Measurements from ENCODE around the gene CUBN.

Gene CUBN

DNA sequence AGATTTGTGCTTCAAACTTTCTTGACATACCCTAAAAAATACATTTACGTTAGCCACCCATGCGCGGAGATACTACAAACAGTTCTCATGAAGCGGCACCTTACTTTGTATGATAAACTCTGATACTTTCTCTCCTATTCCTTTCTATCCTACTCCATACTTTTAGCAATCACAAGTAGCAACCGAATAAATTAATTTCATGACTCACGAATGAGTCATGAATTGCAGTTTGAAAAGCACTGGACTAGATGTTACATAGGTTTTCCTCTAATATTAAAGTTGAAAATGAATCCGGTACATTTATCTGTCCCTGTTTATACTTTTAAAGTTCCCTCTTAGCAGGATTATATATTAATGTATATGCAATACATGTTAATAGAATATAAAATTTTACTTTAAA is 67.6 kb downstream of the CUBN start:
- no peak for TF ChIP-seq CTCF (conservative IDR thresholded peaks at IDR 0.05; ENCODE audit: low read depth, low read length)
- DNase-seq (ENCODE audit: low read depth), result peak; percentile 60
- H3K4me3 ChIP-seq (ENCODE audit: low read length), result no peak overlapping the region

GRCh38 chr10:17061418-17061817 is 68.2 kb downstream of the CUBN start:
- no peak for DNase-seq (ENCODE audit: low read depth)
- no peak overlapping the region for H3K4me3 ChIP-seq (ENCODE audit: low read length)
- TF ChIP-seq CTCF (conservative IDR thresholded peaks at IDR 0.05; ENCODE audit: low read depth, low read length), result no peak

DNA sequence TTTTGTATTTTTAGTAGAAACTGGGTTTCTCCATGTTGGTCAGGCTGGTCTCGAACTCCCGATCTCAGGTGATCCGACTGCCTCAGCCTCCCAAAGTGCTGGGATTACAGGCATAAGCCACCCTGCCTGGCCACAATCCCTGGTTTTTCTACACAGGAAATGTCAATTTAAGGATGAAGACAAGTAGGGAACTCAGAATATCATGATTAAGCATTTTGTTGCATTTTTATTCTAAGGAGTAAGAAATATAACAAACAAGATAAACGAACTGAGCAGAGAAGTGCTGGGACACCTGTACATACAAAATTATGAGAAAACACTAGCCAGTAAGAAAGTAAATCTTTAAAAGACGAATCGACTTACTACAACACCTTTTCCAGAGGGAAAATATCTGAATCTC is 69.3 kb downstream of the CUBN start:
- H3K4me3 ChIP-seq (ENCODE audit: low read length), result no peak overlapping the region
- DNase-seq (ENCODE audit: low read depth), result no peak
- TF ChIP-seq CTCF (conservative IDR thresholded peaks at IDR 0.05; ENCODE audit: low read depth, low read length), result no peak

DNA sequence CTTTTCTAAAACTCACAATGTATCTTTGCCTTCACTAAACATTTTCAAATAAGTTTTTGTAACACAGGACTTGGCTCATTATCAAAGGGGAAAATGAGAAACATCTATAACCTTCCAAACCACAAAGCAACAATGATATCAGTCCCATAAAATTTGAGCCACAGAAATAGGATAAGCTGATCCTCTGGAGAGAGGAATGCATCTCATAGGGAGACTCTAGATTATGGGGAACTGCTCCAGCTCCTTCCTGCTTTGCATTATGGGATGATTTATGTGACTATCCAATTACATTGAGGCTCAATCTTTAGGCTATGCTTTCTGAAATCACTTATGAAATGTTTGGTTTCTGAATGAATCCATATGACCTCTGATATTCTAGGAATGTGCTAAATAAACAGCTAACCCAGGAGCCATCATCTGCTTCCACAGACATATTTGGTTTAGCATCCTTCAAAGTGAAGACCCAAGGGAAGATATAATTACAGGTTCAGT is 70.4 kb downstream of the CUBN start:
- H3K4me3 ChIP-seq (ENCODE audit: low read length), result no peak overlapping the region
- no peak for TF ChIP-seq CTCF (conservative IDR thresholded peaks at IDR 0.05; ENCODE audit: low read depth, low read length)
- DNase-seq (ENCODE audit: low read depth), result no peak

DNA sequence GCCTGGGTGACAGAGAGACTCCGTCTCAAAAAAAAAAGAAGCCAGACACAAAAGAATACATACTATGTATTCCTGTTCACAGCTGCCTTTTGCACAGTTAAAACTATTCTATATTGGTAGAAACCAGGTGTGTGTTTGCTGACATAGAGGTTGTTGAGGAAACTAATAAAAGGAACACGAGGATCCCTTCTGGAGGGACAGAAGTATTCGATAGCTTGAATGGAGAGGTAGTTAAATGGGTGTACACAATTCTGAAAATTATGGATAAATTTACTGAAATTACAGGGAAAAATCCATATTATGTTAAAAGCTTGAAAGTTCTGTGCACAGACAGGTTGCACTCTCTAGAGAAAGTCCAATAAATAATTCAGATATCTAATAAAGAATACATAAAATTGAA is 71.5 kb downstream of the CUBN start:
- TF ChIP-seq CTCF (conservative IDR thresholded peaks at IDR 0.05; ENCODE audit: low read depth, low read length), result no peak
- DNase-seq (ENCODE audit: low read depth), result no peak
- H3K4me3 ChIP-seq (ENCODE audit: low read length), result no peak overlapping the region

DNA sequence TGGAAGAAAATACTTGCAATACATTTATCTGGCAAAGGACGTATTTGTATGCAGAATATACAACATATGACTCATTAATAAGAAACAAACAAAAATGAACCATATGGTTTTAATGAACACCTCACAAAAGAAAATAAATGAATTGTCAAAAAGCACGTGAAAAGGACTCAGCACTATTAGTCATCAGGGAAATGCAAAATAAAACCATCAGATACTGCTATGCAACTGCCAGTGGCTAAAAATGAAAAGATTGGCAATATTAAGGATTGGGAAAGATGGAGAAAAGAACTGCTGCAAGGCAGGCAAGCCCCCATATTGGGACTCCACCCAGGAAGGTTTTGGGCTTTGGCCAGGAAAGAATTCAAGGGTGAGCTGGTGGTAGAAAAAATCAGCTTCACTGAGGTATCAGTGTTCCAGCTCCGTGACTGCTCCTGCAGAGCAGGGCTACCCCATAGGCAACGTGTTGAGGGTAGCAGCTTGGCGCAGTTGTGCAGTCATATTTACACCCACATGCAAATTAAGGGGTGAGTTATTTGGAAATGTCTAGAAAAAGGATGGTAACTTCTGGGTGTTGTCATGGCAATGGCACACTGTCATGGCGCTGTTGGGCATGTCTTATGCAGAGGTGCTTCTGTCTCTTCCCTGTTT is 72.7 kb downstream of the CUBN start:
- DNase-seq (ENCODE audit: low read depth), result no peak
- no peak overlapping the region for H3K4me3 ChIP-seq (ENCODE audit: low read length)
- TF ChIP-seq CTCF (conservative IDR thresholded peaks at IDR 0.05; ENCODE audit: low read depth, low read length), result no peak

GRCh38 chr10:17053513-17053912 is 76.1 kb downstream of the CUBN start:
- no peak overlapping the region for H3K4me3 ChIP-seq (ENCODE audit: low read length)
- TF ChIP-seq CTCF (conservative IDR thresholded peaks at IDR 0.05; ENCODE audit: low read depth, low read length), result no peak
- no peak for DNase-seq (ENCODE audit: low read depth)

Data from retinal pigment epithelial cell (primary cell).